Left ventricle myocardium inferior (tissue), 1 donor: ENCODE measurements around the gene ID3. TPM values are rescaled to one million over a fixed set of nuclear protein-coding genes. Genes with fewer than 3 reads are reported as not detected.

ENCODE experiments used
- DNase-seq: peaks from one replicate; pipeline ENCODE4 v3.0.0-alpha.2; 2020
- H3K27ac ChIP-seq: fragments of 200-600 bp; replicated peaks from 2 replicates; pipeline ENCODE4 v1.8.0; 2021
- H3K27me3 ChIP-seq: fragments of 200-600 bp; 2 replicates; pipeline ENCODE4 v1.8.0; 2021; ENCODE audit warnings: low read depth
- H3K36me3 ChIP-seq: fragments of 200-600 bp; 2 replicates; pipeline ENCODE4 v1.8.0; 2021
- H3K4me1 ChIP-seq: fragments of 200-600 bp; 2 replicates; pipeline ENCODE4 v1.8.0; 2021
- H3K4me3 ChIP-seq: fragments of 200-600 bp; 2 replicates; pipeline ENCODE4 v1.8.0; 2021; ENCODE audit warnings: mild to moderate bottlenecking, moderate library complexity
- H3K9me3 ChIP-seq: fragments of 200-600 bp; replicated peaks from 2 replicates; pipeline ENCODE4 v1.8.0; 2021
- intact Hi-C: fragments of 100-400 bp; cut with micrococcal nuclease; formaldehyde crosslinking; loops from one replicate; pipeline ENCODE4 v1.11.0; 2022
- long read RNA-seq: library from polyadenylated mRNA; unstranded; transcript quantifications from one replicate; pipeline ENCODE4 v2.0.0, GENCODE V29; 2021
- total RNA-seq: library from RNA; stranded (reverse); fragmentation: NEBNext Ultra II Directional; extraction: Animal tissue kit (Norgen Biotek cat#: 25700); gene quantifications from one replicate; pipeline ENCODE4 v1.2.1, GENCODE V29; 2021
- TF ChIP-seq, protein P1 (sequence below): fragments of 200-600 bp; IDR thresholded peaks from 2 replicates; pipeline ENCODE4 v1.8.0; 2021; ENCODE audit warnings: antibody characterized with exemption, mild to moderate bottlenecking, borderline replicate concordance
- donor health status: DM: no; HTN: yes; CAD: no; lungs with severe emphysema.

ID3 gene, protein sequence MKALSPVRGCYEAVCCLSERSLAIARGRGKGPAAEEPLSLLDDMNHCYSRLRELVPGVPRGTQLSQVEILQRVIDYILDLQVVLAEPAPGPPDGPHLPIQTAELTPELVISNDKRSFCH
- total RNA-seq = 75.2 TPM
- long read RNA-seq, transcript ID3-201 (3 exons, 1,251 nt) = major isoform, 97 of 113 reads
- long read RNA-seq, partial matches to known transcripts = 0 of 113 reads
- long read RNA-seq, other reads (novel, unspliced or antisense) = 13 of 113 reads

DNA sequence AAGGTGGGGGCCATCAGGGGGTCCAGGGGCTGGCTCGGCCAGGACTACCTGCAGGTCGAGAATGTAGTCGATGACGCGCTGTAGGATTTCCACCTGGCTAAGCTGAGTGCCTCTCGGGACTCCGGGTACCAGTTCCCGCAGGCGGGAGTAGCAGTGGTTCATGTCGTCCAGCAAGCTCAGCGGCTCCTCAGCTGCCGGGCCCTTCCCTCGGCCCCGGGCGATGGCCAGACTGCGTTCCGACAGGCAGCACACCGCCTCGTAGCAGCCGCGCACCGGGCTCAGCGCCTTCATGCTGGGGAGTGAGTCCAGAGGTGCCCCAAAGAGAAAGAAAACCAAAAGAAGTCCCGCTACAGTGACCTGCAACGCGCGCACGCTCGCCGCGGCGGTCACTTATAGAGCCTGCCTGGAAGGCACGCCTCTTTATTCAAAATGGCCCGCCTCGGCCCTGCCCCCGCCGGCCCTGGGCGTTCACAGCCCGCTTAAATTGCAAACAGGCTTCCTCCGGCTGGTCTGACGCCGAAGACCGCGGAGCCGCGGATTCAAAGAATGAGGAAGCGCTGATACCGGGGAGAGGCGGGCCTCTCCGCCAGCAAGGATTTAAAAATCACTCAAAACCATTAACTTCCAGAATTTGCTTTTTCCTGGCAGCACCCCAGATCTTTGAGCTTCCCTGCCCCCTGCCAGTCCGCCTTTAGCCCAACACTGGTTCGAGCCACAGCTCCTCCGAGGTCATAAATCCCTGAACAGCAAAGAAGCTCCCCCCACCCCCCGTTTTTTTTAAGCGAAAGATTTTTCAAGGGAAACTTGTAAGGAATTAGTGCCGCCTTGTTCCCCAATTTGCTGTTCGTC is at the start of gene ID3:
ID3 (minus strand) TSS at position 366 of the 849 bp plus-strand sequence; CDS start at position 291, 75 bp downstream.
- TF ChIP-seq, protein P1, sequence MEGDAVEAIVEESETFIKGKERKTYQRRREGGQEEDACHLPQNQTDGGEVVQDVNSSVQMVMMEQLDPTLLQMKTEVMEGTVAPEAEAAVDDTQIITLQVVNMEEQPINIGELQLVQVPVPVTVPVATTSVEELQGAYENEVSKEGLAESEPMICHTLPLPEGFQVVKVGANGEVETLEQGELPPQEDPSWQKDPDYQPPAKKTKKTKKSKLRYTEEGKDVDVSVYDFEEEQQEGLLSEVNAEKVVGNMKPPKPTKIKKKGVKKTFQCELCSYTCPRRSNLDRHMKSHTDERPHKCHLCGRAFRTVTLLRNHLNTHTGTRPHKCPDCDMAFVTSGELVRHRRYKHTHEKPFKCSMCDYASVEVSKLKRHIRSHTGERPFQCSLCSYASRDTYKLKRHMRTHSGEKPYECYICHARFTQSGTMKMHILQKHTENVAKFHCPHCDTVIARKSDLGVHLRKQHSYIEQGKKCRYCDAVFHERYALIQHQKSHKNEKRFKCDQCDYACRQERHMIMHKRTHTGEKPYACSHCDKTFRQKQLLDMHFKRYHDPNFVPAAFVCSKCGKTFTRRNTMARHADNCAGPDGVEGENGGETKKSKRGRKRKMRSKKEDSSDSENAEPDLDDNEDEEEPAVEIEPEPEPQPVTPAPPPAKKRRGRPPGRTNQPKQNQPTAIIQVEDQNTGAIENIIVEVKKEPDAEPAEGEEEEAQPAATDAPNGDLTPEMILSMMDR = no peak
- Histone ChIP-seq H3K4me1 (peaks cover 91% of the 10 kb centered on the region), H3K36me3 (peaks cover 22% of the 10 kb centered on the region), H3K27me3 (no peaks in the 10 kb centered on the region), H3K9me3 (no peaks in the 10 kb centered on the region), H3K4me3 (peak within 1 kb of the TSS; percentile 87), H3K27ac (peak within 1 kb of the TSS; percentile 96)
- DNase-seq = peak; percentile 98
- intact Hi-C loops = no loop called here

DNA sequence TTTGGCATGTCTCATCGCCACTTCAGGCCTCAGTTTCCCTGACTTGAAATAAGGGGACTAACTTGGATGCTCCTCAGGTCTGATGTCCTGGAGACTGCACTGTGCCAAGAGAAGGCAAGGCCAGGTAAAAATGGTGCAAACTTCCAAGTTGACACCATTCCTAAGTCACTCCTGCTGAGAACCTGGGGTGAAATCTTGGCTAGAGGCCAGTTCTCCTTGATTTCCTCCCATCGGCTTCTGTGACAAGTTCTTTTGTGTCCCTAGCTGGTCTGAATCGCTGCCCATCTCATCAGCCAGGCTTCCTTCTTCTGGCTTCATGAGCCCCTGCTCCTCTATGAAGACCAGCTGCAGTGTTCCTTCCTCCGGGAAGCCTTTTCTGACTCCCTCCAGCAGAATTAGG is 48.6 kb upstream of the ID3 start:
- intact Hi-C loops = no loop called here
- H3K4me3 ChIP-seq = no peak overlapping the region
- no peaks in the 10 kb centered on the region for H3K9me3 ChIP-seq
- no peak overlapping the region for H3K27ac ChIP-seq
- no peaks in the 10 kb centered on the region for H3K4me1 ChIP-seq
- no peaks in the 10 kb centered on the region for H3K27me3 ChIP-seq
- TF ChIP-seq, protein P1 = no peak
- H3K36me3 ChIP-seq = no peaks in the 10 kb centered on the region
- no peak for DNase-seq

DNA sequence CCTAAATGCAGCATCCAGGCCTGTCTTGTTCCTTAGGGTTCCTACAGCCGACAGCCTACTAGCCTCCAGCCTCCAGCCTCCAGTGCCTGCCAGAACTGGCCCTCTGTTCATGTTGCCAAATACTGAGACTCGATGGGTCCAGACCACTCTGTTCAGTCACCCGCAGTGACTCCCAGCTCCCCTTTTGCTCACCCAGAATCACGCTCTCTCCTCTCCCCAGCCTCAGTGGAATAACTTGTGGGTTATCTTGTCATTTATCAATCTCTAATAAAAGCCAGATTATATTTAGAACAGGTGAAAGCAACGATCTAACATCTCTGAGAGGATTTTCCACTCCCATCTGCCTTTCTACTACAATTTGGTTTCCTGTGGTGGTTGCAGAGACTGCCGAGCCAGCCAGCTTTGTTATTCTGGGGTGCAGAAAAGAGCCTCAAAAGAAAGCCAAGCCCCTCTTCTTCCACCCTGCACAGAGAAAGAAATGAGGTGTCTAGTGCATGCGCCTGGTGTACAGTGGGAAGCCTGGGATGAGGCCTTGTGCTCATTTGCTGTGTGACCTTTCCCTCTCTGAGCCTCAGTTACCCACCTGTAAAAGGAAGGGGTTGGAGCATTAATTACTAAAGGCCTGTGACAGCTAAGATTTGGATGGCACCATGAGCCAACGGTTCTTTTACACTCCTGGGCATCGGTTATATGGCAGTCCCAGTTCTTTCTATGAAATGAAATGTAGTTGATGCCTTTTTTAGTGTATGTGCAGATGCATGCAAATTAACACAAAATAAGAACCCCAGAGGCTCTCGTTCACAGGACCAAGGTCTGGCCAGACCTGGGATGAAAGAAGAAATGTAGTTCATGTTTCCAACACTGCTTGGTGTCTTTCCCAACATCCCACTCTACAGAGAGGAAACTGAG is 42.9 kb upstream of the ID3 start:
- peaks cover 15% of the 10 kb centered on the region for H3K4me1 ChIP-seq

DNA sequence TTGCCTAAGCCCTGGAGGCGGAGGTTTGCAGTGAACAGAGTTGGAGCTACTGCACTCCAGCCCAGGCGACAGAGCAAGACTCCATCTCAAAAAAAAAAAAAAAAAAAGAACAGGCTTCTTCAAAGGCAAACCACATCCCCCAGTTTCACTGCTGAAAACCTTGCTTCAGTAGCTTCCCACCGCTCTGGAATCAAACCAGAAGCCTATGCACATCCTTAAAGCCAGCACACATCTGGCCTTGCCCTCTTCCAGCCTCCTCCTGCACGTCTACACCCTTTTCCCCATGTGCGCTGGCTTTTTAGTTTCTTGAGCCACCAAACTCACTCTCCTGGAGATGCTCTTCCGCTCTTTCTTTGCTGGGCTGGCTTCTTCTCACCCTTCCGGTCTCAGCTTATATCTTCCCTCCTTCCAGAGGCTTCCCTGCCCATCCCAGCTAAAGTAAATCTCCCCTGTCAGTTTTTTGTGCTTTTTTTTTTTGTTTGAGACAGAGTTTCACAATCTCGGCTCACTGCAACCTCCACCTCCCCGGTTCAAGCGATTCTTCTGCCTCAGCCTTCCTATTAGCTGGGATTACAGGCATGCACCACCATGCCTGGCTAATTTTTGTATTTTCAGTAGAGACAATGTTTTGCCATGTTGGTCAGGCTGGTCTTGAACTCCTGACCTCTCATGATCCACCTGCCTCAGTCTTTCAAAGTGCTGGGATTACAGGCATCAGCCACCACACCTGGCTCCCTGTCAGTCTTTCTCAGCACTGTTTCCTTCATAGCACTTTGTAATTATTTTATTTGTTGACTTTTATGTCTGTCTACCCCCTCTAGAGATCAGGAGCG is 42.0 kb upstream of the ID3 start:
- H3K4me3 ChIP-seq = no peak overlapping the region
- peaks cover 15% of the 10 kb centered on the region for H3K4me1 ChIP-seq
- no peaks in the 10 kb centered on the region for H3K27me3 ChIP-seq
- DNase-seq = no peak
- H3K9me3 ChIP-seq = no peaks in the 10 kb centered on the region
- intact Hi-C loops = no loop called here
- H3K27ac ChIP-seq = no peak overlapping the region
- no peaks in the 10 kb centered on the region for H3K36me3 ChIP-seq
- TF ChIP-seq, protein P1 = no peak

More for the DNA sequence above, 42.9 kb upstream of the ID3 start:
- H3K9me3 ChIP-seq = no peaks in the 10 kb centered on the region
- no peaks in the 10 kb centered on the region for H3K27me3 ChIP-seq
- no peak for DNase-seq
- no peaks in the 10 kb centered on the region for H3K36me3 ChIP-seq
- TF ChIP-seq, protein P1 = no peak
- no peak overlapping the region for H3K4me3 ChIP-seq
- H3K27ac ChIP-seq = no peak overlapping the region
- intact Hi-C loops = no loop called here
